Glomerular endothelial cell (primary cell): ENCODE results near the gene ABHD15. TPM values are rescaled to one million over a fixed set of nuclear protein-coding genes. Genes with fewer than 3 reads are reported as not detected.
A peak's percentile ranks its signal among the peaks of the same experiment; 100 is the strongest.

ENCODE experiments used
- DNase-seq: peaks from one replicate; pipeline ENCODE4 v3.0.0-alpha.2; 2011; ENCODE audit warnings: low read depth, low spot score; ENCODE audit errors: extremely low read depth
- total RNA-seq: library from RNA; depleted of rRNA; stranded (reverse); fragments of >200 nt; gene quantifications from 2 replicates; pipeline ENCODE4 v1.2.3, GENCODE V29; 2015

ABHD15 gene
- total RNA-seq, 1 donor from 2014 or later, result 9.0 TPM

GRCh38 chr17:29583324-29584248 lies 16.7 kb upstream of the ABHD15 start:
- no peak for DNase-seq

GRCh38 chr17:29582772-29583171 lies 15.9 kb upstream of the ABHD15 start:
- no peak for DNase-seq

- DNase-seq, result no peak
Observed at GRCh38 chr17:29582254-29582765, 15.5 kb upstream of the ABHD15 start.

- DNase-seq, result no peak
Observed at GRCh38 chr17:29581583-29582253, 14.9 kb upstream of the ABHD15 start.

- DNase-seq, result peak; percentile 45
Observed at GRCh38 chr17:29579866-29580771, 13.3 kb upstream of the ABHD15 start.

GRCh38 chr17:29578626-29579485 lies 12.0 kb upstream of the ABHD15 start:
- DNase-seq, result no peak

GRCh38 chr17:29577385-29578211 lies 10.8 kb upstream of the ABHD15 start:
- no peak for DNase-seq

GRCh38 chr17:29577001-29577370 lies 10.1 kb upstream of the ABHD15 start:
- DNase-seq, result no peak

- no peak for DNase-seq
Observed at GRCh38 chr17:29576214-29577000, 9.6 kb upstream of the ABHD15 start.

- DNase-seq, result no peak
Observed at GRCh38 chr17:29575511-29576213, 8.8 kb upstream of the ABHD15 start.

GRCh38 chr17:29574732-29575510 lies 8.1 kb upstream of the ABHD15 start:
- DNase-seq, result no peak

GRCh38 chr17:29573871-29574731 lies 7.3 kb upstream of the ABHD15 start:
- no peak for DNase-seq

GRCh38 chr17:29573558-29573869 lies 6.7 kb upstream of the ABHD15 start:
- no peak for DNase-seq

- no peak for DNase-seq
Observed at GRCh38 chr17:29572691-29573557, 6.1 kb upstream of the ABHD15 start.
